Adipocyte (in vitro differentiated cells): Measurements from ENCODE around the gene HCFC1.
A peak's percentile ranks its signal among the peaks of the same experiment; 100 is the strongest.

ENCODE experiments used
- DNase-seq: peaks from one replicate; pipeline ENCODE4 v3.0.0-alpha.2; 2015; ENCODE audit warnings: low read depth
- H3K27me3 ChIP-seq: replicated peaks from 2 replicates; pipeline ENCODE4 v1.7.0; 2013; ENCODE audit warnings: mild to moderate bottlenecking, low read length, moderate library complexity; ENCODE audit not compliant: control insufficient read depth, insufficient read depth
- H3K36me3 ChIP-seq: 2 replicates; pipeline ENCODE4 v1.7.0; 2013; ENCODE audit warnings: low read length, mild to moderate bottlenecking, moderate library complexity; ENCODE audit not compliant: control insufficient read depth, insufficient read depth, severe bottlenecking
- H3K4me1 ChIP-seq: 2 replicates; pipeline ENCODE4 v1.7.0; 2013; ENCODE audit warnings: mild to moderate bottlenecking, low read length, moderate library complexity; ENCODE audit not compliant: control insufficient read depth, insufficient read depth
- H3K4me3 ChIP-seq: 2 replicates; pipeline ENCODE4 v1.7.0; 2013; ENCODE audit warnings: mild to moderate bottlenecking, low read length, moderate library complexity
- H3K9ac ChIP-seq: 2 replicates; pipeline ENCODE4 v1.7.0; 2013; ENCODE audit warnings: mild to moderate bottlenecking, low read length, moderate library complexity
- H3K9me3 ChIP-seq: 2 replicates; pipeline ENCODE4 v1.7.0; 2013; ENCODE audit warnings: mild to moderate bottlenecking, low read length, moderate library complexity; ENCODE audit not compliant: control insufficient read depth

The HCFC1 gene

DNA sequence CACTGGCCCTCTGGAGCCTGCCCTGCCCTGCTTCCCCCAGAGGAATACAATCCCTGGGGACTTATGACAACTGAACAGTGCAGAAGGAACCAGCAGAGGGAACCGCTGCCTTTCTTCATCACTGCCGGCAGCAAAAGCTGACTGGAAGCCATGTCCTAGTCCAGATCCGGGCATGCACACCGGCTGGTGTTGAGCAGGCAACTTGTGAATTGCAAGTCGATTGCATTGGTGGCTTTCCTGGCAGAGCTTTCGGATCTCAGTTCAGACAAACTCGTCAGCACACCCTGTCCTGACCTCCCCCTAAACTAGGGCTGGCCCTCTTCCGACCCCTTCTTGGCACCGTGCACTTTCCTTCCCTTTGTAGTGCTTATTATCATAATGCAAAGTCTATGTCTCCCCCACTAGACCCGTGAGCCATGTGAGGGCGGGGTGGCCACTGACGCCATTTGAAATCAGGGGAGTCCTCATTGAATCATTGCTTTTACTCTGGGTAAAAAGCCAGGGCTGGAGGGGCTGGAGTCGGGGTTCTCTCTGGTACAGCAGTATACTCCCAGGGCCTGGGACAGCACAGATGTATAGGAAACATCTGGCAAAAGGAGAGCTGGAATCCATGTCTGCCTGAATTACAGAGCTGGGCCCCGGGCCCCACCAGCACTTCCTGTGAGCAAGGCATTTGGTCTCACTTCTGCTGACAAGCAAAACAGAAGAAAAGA lies 47.3 kb downstream of the HCFC1 start:
- Histone ChIP-seq H3K36me3 (peaks cover under 1% of the 10 kb centered on the region), H3K27me3 (peaks cover 25% of the 10 kb centered on the region), H3K4me3 (no peak overlapping the region), H3K9me3 (no peaks in the 10 kb centered on the region), H3K4me1 (peaks cover 27% of the 10 kb centered on the region), H3K9ac (no peak overlapping the region)
- DNase-seq = no peak

DNA sequence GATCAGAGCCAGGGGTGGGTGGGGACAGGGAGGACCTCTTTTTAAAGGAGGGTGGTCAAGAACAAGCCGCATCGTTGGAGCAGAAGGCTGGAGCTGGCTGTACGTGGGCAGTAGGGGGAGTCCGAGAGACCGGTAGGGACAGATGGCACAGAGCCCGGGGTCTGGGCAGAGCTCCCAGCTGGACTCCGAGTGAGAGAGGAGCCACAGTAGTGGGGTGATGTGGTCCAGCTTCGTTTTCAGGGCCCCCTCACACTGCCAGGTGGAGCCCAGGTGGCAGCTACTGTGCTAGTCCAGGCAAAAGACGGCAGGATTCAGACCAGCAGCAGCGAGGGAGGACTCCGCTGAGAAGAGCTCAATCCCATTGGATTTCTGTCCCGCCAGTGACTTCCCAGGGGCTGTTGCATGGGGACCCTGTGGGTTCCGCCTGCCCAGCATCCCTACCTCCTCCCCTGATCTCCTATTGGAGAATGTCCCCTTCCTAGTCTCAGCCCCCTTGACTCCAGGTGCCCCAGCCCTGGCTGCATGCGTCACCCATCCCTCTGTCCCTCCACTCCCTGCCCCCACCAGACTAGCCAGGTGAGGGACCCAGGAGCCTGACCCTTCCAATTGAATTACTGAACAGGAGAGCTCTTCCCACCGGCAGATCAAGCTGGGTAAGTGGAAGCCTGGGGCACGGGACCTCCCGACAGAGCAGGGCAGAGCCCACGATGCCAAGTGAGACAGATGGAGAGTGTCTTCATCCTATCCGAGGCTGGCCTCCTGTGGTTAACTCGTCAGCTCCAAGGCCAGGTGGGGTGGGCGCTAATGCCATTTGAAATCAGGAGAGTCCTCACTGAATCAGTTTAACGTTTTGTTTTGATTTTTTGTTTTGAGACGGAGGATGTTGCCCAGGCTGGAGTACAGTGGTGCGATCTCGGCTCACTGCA lies 48.4 kb downstream of the HCFC1 start:
- H3K4me1 ChIP-seq = peaks cover 24% of the 10 kb centered on the region
- no peak overlapping the region for H3K9ac ChIP-seq
- no peak overlapping the region for H3K4me3 ChIP-seq
- peaks cover 35% of the 10 kb centered on the region for H3K27me3 ChIP-seq
- peak; percentile 66 for DNase-seq
- H3K9me3 ChIP-seq = no peaks in the 10 kb centered on the region
- H3K36me3 ChIP-seq = no peaks in the 10 kb centered on the region

GRCh38 chrX:153921511-153922446 lies 49.8 kb downstream of the HCFC1 start:
- no peak for DNase-seq
- no peak overlapping the region for H3K4me3 ChIP-seq
- peaks cover 35% of the 10 kb centered on the region for H3K27me3 ChIP-seq

GRCh38 chrX:153921070-153921469 lies 50.5 kb downstream of the HCFC1 start:
- Histone ChIP-seq H3K4me3 (no peak overlapping the region), H3K9me3 (no peaks in the 10 kb centered on the region), H3K36me3 (no peaks in the 10 kb centered on the region), H3K27me3 (peaks cover 35% of the 10 kb centered on the region), H3K4me1 (peaks cover 12% of the 10 kb centered on the region), H3K9ac (no peak overlapping the region)
- no peak for DNase-seq

More at GRCh38 chrX:153921511-153922446, 49.8 kb downstream of the HCFC1 start:
- Histone ChIP-seq H3K9me3 (no peaks in the 10 kb centered on the region), H3K4me1 (peaks cover 15% of the 10 kb centered on the region), H3K9ac (no peak overlapping the region), H3K36me3 (no peaks in the 10 kb centered on the region)

DNA sequence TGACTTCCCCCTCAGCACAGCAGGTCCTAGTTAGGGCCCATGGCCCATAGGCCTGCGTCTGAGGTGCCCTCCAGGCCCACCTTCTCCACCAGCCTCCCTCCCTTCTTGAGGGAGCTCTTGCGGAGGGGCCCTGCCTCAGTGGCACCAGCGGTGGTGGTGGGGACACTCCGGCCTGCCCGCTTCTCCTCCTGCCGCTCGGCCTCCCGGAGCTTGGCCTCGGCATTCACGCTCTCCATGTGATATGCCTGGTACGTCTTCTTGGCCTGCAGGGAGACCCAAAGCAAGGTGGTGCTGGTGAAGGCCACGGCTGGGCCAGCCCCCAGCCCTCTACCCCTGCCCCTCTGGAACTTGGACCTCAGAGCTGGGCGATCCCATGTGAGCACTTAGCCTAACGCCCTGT lies 51.1 kb downstream of the HCFC1 start:
- no peaks in the 10 kb centered on the region for H3K9me3 ChIP-seq
- peaks cover 35% of the 10 kb centered on the region for H3K27me3 ChIP-seq
- no peak for DNase-seq
- H3K36me3 ChIP-seq = no peaks in the 10 kb centered on the region
- H3K9ac ChIP-seq = no peak overlapping the region
- peaks cover 12% of the 10 kb centered on the region for H3K4me1 ChIP-seq
- no peak overlapping the region for H3K4me3 ChIP-seq

- no peak for DNase-seq
- Histone ChIP-seq H3K36me3 (no peaks in the 10 kb centered on the region), H3K4me1 (peaks cover 6% of the 10 kb centered on the region), H3K27me3 (peaks cover 39% of the 10 kb centered on the region), H3K4me3 (no peak overlapping the region), H3K9me3 (no peaks in the 10 kb centered on the region), H3K9ac (no peak overlapping the region)
Observed at GRCh38 chrX:153919281-153919680, 52.3 kb downstream of the HCFC1 start.

- Histone ChIP-seq H3K27me3 (peaks cover 47% of the 10 kb centered on the region), H3K9ac (no peak overlapping the region), H3K36me3 (no peaks in the 10 kb centered on the region), H3K9me3 (no peaks in the 10 kb centered on the region), H3K4me1 (no peaks in the 10 kb centered on the region), H3K4me3 (no peak overlapping the region)
- no peak for DNase-seq
Observed at GRCh38 chrX:153917869-153918268, 53.7 kb downstream of the HCFC1 start.

GRCh38 chrX:153913701-153914100 lies 57.9 kb downstream of the HCFC1 start:
- Histone ChIP-seq H3K9ac (no peak overlapping the region), H3K27me3 (peaks cover 39% of the 10 kb centered on the region), H3K9me3 (no peaks in the 10 kb centered on the region), H3K4me1 (no peaks in the 10 kb centered on the region), H3K4me3 (no peak overlapping the region), H3K36me3 (no peaks in the 10 kb centered on the region)
- DNase-seq = no peak

DNA sequence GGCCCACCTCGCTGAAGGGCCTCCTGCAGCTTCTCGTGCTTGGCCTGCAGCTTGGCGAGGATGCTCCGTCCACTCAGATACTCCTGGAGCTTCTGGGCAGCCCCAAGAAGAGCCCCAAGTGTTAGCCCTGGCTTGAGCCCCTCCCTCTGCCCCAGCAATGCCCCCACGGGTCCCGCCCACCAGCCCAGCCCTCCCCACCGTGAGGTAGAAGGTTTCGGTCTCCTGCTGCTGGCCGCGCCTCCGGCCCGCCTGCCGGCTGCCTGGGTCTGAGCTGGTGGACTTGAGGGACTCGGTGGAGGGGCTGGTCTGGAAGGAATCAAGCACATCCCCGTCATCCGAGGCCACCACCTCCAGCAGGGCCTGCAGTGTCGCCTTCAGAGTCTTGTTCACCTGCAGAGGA lies 58.4 kb downstream of the HCFC1 start:
- no peak for DNase-seq
- Histone ChIP-seq H3K4me3 (no peak overlapping the region), H3K36me3 (no peaks in the 10 kb centered on the region), H3K9me3 (no peaks in the 10 kb centered on the region), H3K4me1 (no peaks in the 10 kb centered on the region), H3K9ac (no peak overlapping the region), H3K27me3 (peaks cover 36% of the 10 kb centered on the region)

DNA sequence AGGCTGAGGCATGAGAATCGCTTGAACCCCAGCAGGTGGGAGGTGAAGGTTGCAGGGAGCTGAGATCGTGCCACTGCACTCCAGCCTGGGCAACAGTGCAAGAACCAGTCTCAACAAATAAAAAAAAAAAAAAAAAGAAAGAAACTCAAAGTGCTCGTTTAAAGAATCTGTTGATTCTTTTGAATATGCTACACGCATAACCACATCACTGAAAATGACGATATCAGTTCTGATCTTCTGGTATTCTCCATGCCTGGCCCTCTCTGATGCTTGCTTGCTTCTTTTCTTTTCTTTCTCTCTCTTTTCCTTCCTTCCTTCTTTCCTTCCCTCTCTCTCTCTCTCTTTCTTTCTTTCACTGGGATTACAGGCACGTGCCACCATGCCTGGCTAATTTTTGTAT lies 59.8 kb downstream of the HCFC1 start:
- Histone ChIP-seq H3K36me3 (no peaks in the 10 kb centered on the region), H3K4me3 (no peak overlapping the region), H3K9me3 (no peaks in the 10 kb centered on the region), H3K27me3 (peaks cover 42% of the 10 kb centered on the region), H3K9ac (no peak overlapping the region), H3K4me1 (no peaks in the 10 kb centered on the region)
- no peak for DNase-seq

DNA sequence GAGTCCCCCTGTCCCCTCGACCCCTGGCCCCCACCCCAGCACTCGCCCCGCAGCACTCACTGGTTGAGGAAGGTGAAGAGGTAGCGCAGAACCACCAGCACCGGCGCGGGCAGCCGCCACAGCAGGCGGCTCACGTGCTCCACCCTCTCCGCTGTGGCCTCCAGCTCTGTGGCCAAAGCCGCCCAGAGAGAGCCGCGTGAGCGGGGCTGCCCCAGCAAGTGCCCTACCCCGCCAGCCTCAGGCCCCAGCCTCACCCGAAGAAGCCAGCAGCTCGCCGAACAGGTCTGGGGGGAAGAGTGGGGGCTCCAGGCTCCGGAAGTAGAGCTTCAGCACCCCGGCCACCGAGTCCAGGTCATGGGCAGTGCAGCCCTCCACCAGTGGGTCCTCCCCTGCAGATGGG lies 61.2 kb downstream of the HCFC1 start:
- Histone ChIP-seq H3K4me3 (no peak overlapping the region), H3K9me3 (no peaks in the 10 kb centered on the region), H3K4me1 (no peaks in the 10 kb centered on the region), H3K36me3 (no peaks in the 10 kb centered on the region), H3K9ac (no peak overlapping the region), H3K27me3 (peaks cover 47% of the 10 kb centered on the region)
- no peak for DNase-seq
